Measurements from ENCODE around the gene ATAD3B.
A peak's percentile ranks its signal among the peaks of the same experiment; 100 is the strongest.
"Not testable (repeated sequence)": the region's sequence is repeated elsewhere in the genome, so short reads cannot be mapped to it uniquely, and the experiment has no call there.

The ATAD3B gene

DNA sequence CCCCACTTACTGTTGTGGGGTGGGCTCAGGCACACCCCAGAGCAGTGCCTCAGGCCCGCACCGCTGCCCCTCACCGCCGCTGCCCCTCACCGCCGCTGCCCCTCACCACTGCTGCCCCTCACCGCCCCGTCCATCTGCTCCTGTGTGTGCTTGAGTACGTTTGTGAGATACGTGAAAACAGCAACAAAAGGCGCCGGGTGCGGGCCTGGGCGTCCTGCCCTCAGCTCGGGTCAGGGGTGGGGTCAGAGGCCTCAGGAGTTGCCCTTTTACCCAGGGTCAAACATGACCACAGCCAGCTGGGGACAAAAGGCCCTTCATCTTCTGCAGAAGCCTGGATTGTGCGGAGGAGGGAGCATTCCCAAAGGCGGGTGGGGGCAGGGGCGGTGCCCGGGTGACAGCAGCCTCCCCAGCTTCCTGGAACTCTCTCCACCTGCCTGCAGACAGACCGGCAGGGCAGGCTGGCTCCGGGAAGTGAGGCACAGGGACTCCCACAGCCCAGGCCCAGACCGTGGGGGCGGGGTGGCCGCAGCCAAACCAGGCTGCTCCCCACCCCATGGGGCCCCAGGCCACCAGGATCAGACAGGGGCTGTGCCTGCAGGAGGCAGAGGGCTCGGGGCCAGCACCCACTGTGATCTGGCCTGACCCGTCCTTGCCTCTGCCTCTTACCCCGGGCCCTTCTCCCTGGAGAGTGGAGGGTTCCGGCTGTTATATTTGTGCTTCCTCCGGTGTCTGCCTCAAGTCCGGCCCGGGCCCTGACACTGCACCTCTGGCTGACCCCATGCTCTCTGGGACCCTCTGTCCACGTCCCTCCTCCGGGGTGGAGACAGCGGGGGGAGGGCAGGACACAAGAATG is 38.4 kb upstream of the ATAD3B start:
- no peak for DNase-seq (ENCODE audit: low read depth in 2 of 2, low spot score in 1 of 2)

DNA sequence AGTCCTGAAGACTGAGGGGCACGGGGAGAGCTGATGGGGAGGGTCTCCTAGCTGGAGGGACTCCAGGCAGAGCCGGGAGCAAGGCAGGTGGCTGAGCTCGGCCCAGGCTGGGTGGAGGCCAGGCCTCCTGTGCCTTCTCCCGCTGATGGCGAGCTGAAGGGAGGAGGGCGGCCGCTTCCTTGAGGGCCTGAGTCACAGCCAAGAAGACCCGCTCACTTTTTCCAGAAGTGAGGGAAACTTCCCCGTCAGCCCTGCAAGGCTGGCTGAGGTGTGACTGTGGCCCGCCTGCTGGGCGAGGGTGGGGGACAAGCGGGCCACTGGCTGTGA is 37.8 kb upstream of the ATAD3B start:
- DNase-seq (ENCODE audit: low read depth in 2 of 2, low spot score in 1 of 2), result no peak

DNA sequence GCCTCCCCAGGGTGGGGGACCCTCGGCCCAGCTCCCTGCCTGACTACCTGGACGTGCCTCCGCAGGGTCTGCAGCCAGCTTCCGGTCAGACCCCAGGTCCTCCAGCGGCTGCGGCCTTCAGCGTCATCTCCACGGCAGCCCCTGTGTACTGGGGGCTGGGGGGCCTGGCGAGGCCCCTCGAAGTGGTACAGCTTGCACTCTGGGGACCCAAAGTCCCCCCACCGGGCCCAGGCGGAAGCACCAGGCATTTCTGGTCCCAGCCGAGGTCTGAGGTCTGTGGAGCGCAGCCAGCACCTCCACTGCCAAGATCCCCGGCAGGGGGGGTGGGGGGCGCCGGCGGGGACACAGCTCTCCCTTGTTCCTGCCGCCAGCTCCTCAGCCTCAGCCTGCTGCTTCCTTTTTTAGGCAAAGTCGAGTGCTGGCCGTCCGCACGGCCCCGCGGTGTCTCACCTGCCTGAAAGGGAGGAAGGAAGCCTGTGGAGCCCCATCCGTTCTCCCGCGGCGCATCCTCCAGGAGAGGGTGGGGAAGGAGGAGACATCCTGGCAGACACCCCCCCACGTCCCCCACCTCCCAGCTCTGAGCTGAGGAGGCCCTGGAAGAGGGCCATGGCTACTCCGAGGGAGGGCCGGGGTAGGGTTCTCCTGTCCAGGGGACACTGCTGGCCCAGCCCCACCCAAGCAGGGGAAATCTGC is 37.3 kb upstream of the ATAD3B start:
- no peak for DNase-seq (ENCODE audit: low read depth in 2 of 2, low spot score in 1 of 2)

DNA sequence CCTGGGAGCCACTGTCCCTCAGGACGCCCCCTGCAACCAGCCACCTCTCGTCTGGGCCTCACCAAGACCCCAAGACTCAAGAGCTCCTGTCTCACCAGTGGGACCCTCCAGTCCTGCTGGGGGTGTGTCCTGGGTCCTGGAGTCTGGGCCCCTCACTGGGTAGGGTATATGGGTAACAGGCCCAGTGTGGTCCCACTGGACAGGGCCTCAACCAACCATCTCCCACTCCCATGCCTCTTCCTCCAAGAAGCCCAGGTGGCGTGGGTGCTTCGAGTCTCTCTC is 36.8 kb upstream of the ATAD3B start:
- DNase-seq (ENCODE audit: low read depth in 2 of 2, low spot score in 1 of 2), result no peak

DNA sequence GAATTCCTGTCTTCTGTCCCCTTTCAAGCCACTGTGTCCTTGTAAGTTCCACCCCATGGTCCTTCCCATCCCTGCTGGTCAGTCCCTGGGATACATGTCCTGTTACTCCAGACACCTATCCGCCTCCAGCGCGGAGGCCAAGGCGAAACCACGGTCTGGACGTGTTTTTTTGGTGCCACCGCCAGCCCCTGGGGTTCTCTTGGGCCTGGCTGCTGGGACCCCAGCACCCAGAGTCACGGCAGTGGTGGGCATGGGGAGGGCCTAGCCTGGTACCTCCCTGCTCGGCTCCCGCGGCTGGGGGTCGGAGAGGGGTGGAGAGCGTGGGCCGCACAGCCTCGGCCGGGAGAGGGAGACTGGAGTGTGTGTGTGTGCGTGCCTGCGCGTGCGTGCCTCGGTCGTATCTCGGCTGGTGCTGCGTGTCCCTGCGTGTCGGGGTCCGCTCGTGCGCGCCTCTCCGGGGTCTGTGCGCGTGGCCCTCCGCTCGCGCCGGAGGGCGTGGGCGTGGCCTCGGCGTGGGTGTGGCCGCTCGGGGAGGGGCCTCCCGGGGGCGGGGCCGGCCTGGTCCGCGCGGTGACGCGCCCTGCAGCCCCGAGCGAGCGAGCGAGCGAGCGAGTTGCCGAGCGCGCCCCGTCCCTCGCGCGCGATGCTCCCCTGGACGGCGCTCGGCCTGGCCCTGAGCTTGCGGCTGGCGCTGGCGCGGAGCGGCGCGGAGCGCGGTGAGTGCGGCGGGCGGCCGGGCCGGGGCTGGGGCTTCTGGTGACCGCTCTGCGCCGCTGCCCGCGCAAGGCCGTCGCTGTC is 36.3 kb upstream of the ATAD3B start, which contains the start of gene VWA1:
Gene VWA1, plus strand, starts transcription at position 585 of the 798 bp plus-strand sequence. Its CDS starts 59 bp downstream, at position 644.
- DNase-seq (ENCODE audit: low read depth in 2 of 2, low spot score in 1 of 2), result peak; percentile 15 to 36

DNA sequence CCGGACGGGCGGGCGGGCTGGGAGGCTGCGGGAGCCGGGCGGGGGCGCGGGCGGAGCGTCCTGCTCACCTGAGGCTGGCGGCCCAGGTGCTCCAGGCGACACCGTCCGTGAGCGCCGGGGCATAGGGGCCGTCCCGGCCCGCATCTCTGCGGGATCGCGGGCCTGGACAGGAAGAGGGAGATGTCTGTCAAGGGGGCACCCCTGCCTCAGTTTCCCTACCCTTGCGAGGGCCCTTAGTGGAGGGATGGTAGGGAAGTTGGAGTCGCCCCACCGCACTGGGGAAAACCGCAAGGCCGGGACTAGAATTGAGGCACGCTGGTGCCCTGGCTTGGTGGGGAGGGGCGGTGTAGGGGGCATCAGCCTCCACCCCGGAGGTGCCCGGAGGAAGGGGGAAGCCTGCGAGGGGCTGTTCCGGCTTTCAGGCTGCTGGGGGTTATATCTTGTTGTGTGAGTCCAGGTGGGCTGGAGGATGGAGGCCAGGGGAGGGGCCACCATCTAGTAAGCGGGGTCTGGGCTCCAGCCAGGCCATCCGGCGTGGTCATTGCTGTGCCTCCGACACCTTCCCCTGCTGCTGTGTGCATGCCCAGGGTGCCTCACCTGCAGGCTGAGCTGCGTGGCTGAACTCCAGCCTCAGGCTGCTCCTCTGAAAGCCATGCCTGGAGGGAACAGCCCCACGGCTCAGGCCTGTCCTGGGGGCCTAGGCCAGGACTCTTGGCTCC is 35.5 kb upstream of the ATAD3B start:
- DNase-seq (ENCODE audit: low read depth in 2 of 2, low spot score in 1 of 2), result no peak

DNA sequence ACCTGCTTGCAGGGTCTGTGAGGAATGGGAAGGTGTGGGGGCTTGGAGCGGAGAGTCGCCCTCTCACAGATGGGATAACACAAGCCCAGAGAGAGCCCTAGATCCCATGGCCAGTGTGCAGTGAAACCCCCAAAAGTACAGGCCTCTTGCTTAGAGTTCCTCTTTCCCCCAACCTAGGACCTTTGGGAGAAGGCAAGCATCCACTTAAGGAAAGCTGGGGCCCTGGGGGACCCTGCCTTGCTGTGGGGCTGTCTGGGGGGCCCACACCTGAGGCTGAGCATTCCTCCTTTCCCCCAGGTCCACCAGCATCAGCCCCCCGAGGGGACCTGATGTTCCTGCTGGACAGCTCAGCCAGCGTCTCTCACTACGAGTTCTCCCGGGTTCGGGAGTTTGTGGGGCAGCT is 34.9 kb upstream of the ATAD3B start:
- no peak for DNase-seq (ENCODE audit: low read depth in 2 of 2, low spot score in 1 of 2)

DNA sequence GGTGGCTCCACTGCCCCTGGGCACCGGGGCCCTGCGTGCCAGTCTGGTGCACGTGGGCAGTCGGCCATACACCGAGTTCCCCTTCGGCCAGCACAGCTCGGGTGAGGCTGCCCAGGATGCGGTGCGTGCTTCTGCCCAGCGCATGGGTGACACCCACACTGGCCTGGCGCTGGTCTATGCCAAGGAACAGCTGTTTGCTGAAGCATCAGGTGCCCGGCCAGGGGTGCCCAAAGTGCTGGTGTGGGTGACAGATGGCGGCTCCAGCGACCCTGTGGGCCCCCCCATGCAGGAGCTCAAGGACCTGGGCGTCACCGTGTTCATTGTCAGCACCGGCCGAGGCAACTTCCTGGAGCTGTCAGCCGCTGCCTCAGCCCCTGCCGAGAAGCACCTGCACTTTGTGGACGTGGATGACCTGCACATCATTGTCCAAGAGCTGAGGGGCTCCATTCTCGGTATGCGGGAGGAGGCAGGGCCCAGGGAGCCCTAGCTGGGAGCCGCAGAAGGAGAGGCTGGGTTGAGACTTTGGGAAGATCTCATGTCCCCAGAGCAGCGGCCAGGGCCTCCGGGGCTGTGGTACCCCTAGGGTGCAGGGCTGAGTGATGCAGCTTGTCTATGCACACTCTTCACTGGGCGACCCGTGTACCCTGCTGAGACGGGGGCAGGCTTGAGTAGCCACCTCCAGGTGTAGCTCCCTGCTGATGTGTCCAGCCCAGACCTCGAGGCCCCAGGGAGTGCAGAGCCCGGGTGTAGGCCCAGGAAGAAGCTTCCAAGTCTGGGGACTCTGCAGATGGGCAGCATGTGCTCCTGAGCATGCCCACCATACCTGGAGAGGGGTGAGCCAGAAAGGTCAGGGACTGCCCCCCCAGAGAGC is 34.3 kb upstream of the ATAD3B start:
- DNase-seq (ENCODE audit: low read depth in 2 of 2, low spot score in 1 of 2), result no peak

DNA sequence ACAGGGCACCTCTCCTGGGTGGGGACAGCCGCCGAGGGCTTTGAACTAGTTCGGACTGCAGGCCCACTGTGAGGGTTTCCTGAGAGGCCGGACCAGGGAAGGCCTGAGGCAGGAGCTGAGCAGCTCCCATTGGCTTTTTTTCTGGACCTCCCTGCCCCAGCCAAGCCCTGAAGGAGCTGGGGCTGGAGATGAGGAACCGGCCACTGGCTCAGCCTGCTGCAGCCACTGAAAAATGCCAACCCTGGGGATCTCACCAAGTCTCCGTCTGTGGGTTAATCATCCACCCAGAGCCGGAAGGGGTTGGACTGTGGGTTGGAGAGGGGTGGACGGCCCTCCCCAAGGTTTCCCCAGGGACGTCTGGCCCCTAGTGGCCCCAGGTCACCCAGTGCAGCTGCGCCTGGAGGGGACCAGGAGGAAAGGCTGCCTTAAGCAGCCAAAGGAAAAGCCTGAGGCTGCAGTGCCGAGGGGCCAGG is 33.6 kb upstream of the ATAD3B start:
- DNase-seq (ENCODE audit: low read depth in 2 of 2, low spot score in 1 of 2), result no peak

DNA sequence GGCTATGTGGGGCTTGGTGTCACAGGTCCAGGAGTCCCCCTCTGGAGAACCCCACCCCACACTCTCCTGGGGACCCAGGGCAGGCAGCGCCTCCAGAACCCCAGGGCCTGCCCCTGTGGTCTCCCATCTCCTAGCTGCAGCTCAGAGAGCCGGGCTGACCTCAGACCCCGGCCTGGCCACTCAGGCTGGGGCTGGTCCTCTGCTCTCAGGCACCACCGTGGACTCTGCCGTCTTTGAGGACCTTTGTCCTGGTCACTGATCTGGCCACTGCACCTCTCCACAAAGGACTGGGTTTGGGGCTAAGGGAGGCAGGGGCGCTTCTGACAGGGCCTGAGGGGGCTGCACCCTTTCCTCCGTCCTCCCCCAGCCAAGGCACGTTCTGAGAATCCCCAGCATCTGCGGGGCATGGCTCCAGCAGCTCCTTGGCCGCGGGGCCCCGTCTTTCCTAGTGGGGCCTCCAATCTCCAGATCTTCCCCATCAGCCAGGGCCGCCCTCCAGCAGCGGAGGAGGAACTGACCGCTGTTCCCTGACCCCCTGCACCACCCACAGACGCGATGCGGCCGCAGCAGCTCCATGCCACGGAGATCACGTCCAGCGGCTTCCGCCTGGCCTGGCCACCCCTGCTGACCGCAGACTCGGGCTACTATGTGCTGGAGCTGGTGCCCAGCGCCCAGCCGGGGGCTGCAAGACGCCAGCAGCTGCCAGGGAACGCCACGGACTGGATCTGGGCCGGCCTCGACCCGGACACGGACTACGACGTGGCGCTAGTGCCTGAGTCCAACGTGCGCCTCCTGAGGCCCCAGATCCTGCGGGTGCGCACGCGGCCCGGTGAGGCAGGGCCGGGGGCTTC is 32.8 kb upstream of the ATAD3B start:
- no peak for DNase-seq (ENCODE audit: low read depth in 2 of 2, low spot score in 1 of 2)

DNA sequence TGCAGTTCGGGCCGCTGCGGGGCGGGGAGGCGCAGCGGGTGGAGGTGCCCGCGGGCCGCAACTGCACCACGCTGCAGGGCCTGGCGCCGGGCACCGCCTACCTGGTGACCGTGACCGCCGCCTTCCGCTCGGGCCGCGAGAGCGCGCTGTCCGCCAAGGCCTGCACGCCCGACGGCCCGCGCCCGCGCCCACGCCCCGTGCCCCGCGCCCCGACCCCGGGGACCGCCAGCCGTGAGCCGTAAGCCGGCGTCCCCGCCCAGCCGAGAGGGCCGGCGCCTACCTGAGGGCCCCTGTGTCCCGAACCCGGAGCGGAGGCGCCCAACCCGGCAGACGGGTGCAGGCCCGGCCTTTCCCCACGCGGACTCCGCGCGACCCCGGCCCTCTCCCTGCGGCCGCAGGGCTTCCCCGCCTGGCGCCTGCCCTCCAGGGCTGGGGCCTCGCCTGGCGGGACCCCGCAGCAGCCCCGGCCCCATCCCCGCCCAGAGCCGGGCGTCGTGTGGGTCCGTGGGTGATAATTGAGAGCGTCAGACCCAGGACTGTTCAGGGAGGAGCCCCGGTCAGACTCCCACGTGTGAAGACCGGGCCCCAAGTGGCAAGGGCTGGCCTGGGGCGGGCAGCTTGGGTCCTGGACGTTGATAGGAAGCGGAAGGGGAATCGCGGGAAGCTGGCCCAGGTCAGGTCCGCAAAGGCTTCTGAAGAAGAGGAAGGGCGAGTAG is 31.9 kb upstream of the ATAD3B start:
- DNase-seq (ENCODE audit: low read depth in 2 of 2, low spot score in 1 of 2), result no peak

DNA sequence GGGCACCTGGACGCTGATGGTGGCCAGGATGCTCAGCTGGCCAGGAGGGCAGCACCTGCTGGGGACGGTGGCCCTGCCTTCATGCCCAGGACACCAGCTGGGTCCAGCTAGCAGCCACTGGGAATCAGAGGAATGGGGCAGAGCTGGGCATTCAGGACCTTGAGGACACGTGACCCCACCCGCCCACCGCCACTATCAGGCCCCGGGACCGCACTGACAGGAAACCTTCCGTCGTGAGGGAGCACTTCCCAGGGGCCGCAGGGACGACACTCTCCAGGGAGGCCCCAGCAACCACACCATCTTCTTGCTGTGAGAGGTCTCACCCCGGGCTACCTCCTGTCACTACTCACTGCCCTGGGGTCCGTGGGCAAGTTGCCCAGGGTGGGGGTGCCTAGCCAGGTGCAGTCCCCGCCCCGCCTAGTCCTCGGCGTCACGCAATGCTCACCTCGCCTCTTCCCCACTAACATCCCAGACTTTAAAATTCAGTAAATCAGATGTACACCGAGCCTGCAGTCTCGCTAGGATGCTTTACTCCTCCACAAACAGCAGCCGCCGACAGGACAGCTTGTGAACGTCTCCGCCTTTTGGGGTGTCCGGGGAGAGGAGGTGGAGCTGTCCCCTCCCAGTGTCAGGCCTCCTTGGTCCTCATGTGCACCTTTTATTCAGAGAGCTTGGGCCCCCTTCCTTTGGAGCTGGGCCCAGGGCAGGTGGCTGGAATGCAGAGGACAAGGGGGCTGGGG is 31.1 kb upstream of the ATAD3B start:
- DNase-seq (ENCODE audit: low read depth in 2 of 2, low spot score in 1 of 2), result no peak

DNA sequence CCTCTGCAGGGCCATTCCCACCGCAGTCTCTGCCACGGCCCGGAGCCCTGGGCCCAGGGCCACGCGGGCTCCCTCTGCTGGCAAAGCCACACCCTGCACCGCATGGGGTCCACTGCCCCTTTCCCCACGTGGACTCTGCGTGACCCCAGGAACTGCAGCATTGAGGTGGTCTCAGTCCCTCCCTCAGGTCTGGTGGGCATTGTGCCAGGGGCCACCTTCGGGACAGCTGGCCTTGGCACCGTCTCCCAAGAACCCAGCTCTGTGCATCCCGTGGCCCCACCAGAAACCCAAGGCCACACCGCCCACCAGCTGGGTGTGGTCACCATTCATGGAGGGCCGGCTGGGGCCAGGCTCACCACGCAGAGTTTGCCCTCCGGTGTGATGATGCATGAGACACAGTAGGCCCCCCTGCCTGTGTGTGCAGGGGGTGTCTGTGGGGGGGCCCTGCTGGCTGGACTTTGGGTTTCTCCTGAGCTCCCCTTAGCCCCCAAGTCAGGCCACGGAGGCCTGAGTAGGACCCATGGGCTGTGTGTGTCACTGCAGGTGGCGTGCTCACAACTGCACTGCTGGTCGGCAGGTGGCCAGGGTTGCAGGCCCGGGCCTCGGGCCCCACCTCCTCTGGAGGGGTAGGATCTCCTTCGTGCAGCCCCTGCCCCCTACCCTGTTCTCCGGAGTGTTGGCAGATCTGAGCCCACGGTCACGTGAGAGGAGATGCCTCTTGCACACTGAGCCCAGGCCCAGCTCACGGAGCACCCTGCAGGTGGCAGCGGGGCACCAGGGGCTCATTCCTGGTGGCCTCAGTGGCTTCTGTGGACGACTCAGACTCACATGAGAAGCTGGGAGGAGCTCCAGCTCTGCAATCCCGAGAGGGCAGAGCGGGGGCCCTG is 30.3 kb upstream of the ATAD3B start:
- DNase-seq (ENCODE audit: low read depth in 2 of 2, low spot score in 1 of 2), result peak; percentile 26 to 33

DNA sequence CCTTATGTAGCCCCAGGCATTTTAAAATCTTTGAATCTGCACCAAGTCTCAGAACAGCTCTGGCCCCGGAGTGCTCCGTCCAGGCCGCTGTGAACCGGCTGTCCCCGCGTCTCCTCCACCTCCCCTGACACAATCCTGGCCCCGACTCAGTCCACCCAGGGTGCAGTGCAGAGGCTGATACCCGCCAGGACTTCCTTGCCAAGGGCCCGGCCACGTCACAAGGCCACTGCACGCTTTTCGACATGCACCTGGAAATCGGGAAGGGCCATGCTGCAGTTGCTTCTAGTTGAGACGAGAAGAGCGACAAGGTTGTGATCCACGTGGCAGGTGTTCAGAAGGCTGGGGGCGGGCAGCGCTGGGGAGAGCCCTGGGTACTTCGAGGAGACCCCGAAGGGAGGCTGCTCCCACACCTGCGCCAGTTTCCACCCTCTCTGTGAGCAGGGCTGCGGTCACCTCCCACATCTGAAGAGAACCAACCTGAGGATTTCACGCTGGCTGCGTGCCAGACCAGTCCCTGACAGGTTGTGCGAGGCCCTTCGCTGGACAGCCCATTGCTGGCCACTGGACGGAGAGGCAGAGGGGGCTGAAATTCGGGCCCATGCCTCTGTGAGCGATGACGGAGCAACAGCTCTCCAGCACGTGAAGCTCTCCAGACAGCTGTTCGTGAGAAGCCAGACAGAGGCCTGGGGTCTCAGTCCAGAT is 29.3 kb upstream of the ATAD3B start:
- no peak for DNase-seq (ENCODE audit: low read depth in 2 of 2, low spot score in 1 of 2)

DNA sequence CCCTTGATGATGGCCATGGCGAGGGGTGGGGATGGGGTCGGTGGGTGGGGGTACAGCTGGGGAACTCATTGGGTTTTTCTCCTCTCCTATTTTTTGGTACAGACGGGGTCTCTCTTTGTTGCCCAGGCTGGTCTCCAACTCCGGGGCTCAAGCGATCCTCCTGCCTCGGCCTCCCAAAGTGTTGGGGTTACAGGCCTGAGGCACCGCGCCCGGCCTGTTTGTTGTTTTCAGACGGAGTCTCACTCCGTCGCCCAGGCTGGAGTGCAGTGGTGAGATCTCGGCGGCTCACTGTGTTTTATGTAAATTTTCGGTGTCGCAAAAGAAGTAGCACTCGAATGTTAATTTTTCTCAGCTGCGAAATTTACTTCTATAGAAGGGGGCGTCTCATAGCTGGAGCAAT is 24.9 kb upstream of the ATAD3B start:
- not testable (repeated sequence) for DNase-seq (ENCODE audit: low read depth in 2 of 2, low spot score in 1 of 2)

DNA sequence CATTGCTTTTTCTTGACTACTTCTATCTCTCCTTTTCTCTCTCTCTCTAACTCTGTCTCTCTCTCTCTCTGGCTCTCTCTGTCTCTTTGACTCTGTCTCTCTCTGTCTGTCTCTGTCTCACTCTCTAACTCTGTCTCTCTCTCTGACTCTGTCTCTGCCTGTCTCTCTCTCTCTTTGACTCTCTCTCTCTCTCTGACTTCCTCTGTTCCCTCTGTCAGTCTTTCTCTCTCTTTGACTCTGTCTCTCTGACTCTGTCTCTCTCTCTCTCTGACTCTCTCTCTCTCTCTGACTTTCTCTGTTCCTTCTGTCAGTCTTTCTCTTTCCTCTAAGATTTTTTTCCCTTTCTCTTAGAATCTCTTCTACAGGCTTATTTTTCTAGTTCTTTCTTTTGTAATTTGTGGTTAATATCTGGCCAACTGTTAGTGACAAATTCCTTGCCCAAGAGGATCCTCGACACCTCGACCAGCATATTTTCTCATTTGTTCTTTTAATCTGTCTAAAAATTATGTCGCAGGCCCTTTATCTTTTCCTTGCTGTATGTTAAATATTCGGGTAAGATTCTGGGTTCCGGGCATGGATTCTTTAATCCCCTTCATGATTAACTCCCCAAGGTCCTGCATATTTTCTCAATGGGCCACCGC is 22.3 kb upstream of the ATAD3B start, which contains the start of gene ATAD3C:
Gene ATAD3C, plus strand, starts transcription at position 591 of the 641 bp plus-strand sequence. CDS start 995 bp downstream, outside the sequence.
- no peak for DNase-seq (ENCODE audit: low read depth in 2 of 2, low spot score in 1 of 2)
